ENCODE data around the gene NCAPD3.
A peak's percentile ranks its signal among the peaks of the same experiment; 100 is the strongest.
"Not testable (repeated sequence)": the region's sequence is repeated elsewhere in the genome, so short reads cannot be mapped to it uniquely, and the experiment has no call there.

NCAPD3 gene

GRCh38 chr11:134224710-134225664 is 1.2 kb upstream of the NCAPD3 start:
- H3K9me3 Mint-ChIP-seq, result no peaks in the 10 kb centered on the region

GRCh38 chr11:134223121-134223520 is 646 bp downstream of the NCAPD3 start:
- H3K27me3 Mint-ChIP-seq, result no peaks in the 10 kb centered on the region
- H3K4me3 Mint-ChIP-seq, result peak overlapping the region; percentile 95
- H3K9me3 Mint-ChIP-seq, result no peaks in the 10 kb centered on the region
- H3K36me3 Mint-ChIP-seq (ENCODE audit: low read depth), result peaks cover 63% of the 10 kb centered on the region
- no peak for DNase-seq
- peak overlapping the region; percentile 96 for H3K27ac Mint-ChIP-seq
- peaks cover 68% of the 10 kb centered on the region for H3K4me1 Mint-ChIP-seq (ENCODE audit: low read depth)

More at GRCh38 chr11:134224710-134225664, 1.2 kb upstream of the NCAPD3 start:
- Mint-ChIP-seq H3K36me3 (ENCODE audit: low read depth) (peaks cover 54% of the 10 kb centered on the region), H3K27ac (peak overlapping the region; percentile 85), H3K27me3 (no peaks in the 10 kb centered on the region), H3K4me3 (peak overlapping the region; percentile 95), H3K4me1 (ENCODE audit: low read depth) (peaks cover 74% of the 10 kb centered on the region)
- DNase-seq, result peak; percentile 78

GRCh38 chr11:134216816-134217215 is 7.0 kb downstream of the NCAPD3 start:
- H3K27me3 Mint-ChIP-seq, result no peaks in the 10 kb centered on the region
- H3K4me1 Mint-ChIP-seq (ENCODE audit: low read depth), result peaks cover 55% of the 10 kb centered on the region
- no peaks in the 10 kb centered on the region for H3K9me3 Mint-ChIP-seq
- H3K27ac Mint-ChIP-seq, result no peak overlapping the region
- DNase-seq, result no peak
- no peak overlapping the region for H3K4me3 Mint-ChIP-seq
- H3K36me3 Mint-ChIP-seq (ENCODE audit: low read depth), result peaks cover 88% of the 10 kb centered on the region

GRCh38 chr11:134215836-134216235 is 7.9 kb downstream of the NCAPD3 start:
- DNase-seq, result no peak
- no peaks in the 10 kb centered on the region for H3K9me3 Mint-ChIP-seq
- H3K36me3 Mint-ChIP-seq (ENCODE audit: low read depth), result peaks cover 88% of the 10 kb centered on the region
- H3K27me3 Mint-ChIP-seq, result no peaks in the 10 kb centered on the region
- H3K4me1 Mint-ChIP-seq (ENCODE audit: low read depth), result peaks cover 46% of the 10 kb centered on the region
- H3K4me3 Mint-ChIP-seq, result no peak overlapping the region
- H3K27ac Mint-ChIP-seq, result no peak overlapping the region

GRCh38 chr11:134207538-134208239 is 16.1 kb downstream of the NCAPD3 start:
- peaks cover 1% of the 10 kb centered on the region for H3K4me1 Mint-ChIP-seq (ENCODE audit: low read depth)
- H3K27me3 Mint-ChIP-seq, result no peaks in the 10 kb centered on the region
- no peaks in the 10 kb centered on the region for H3K9me3 Mint-ChIP-seq
- DNase-seq, result peak; percentile 74
- no peak overlapping the region for H3K27ac Mint-ChIP-seq
- no peak overlapping the region for H3K4me3 Mint-ChIP-seq
- peaks cover 97% of the 10 kb centered on the region for H3K36me3 Mint-ChIP-seq (ENCODE audit: low read depth)

- Mint-ChIP-seq H3K27me3 (no peaks in the 10 kb centered on the region), H3K36me3 (ENCODE audit: low read depth) (peaks cover 98% of the 10 kb centered on the region), H3K4me3 (no peak overlapping the region), H3K9me3 (no peaks in the 10 kb centered on the region), H3K4me1 (ENCODE audit: low read depth) (peaks cover 1% of the 10 kb centered on the region), H3K27ac (no peak overlapping the region)
- no peak for DNase-seq
Observed at GRCh38 chr11:134206185-134206584, 17.6 kb downstream of the NCAPD3 start.

- H3K27me3 Mint-ChIP-seq, result no peaks in the 10 kb centered on the region
- DNase-seq, result no peak
- no peak overlapping the region for H3K27ac Mint-ChIP-seq
- no peaks in the 10 kb centered on the region for H3K9me3 Mint-ChIP-seq
- peaks cover 98% of the 10 kb centered on the region for H3K36me3 Mint-ChIP-seq (ENCODE audit: low read depth)
- no peak overlapping the region for H3K4me3 Mint-ChIP-seq
- H3K4me1 Mint-ChIP-seq (ENCODE audit: low read depth), result no peaks in the 10 kb centered on the region
Observed at GRCh38 chr11:134205729-134206128, 18.0 kb downstream of the NCAPD3 start.

- no peak overlapping the region for H3K27ac Mint-ChIP-seq
- peaks cover 96% of the 10 kb centered on the region for H3K36me3 Mint-ChIP-seq (ENCODE audit: low read depth)
- no peaks in the 10 kb centered on the region for H3K9me3 Mint-ChIP-seq
- no peaks in the 10 kb centered on the region for H3K27me3 Mint-ChIP-seq
- no peak for DNase-seq
- H3K4me3 Mint-ChIP-seq, result no peak overlapping the region
- H3K4me1 Mint-ChIP-seq (ENCODE audit: low read depth), result no peaks in the 10 kb centered on the region
Observed at GRCh38 chr11:134202661-134203060, 21.1 kb downstream of the NCAPD3 start.

GRCh38 chr11:134200688-134201087 is 23.1 kb downstream of the NCAPD3 start:
- no peaks in the 10 kb centered on the region for H3K27me3 Mint-ChIP-seq
- H3K4me3 Mint-ChIP-seq, result no peak overlapping the region
- H3K27ac Mint-ChIP-seq, result no peak overlapping the region
- peaks cover 5% of the 10 kb centered on the region for H3K4me1 Mint-ChIP-seq (ENCODE audit: low read depth)
- H3K36me3 Mint-ChIP-seq (ENCODE audit: low read depth), result peaks cover 97% of the 10 kb centered on the region
- DNase-seq, result no peak
- no peaks in the 10 kb centered on the region for H3K9me3 Mint-ChIP-seq

- peaks cover 94% of the 10 kb centered on the region for H3K36me3 Mint-ChIP-seq (ENCODE audit: low read depth)
Observed at GRCh38 chr11:134199531-134199930, 24.2 kb downstream of the NCAPD3 start.

GRCh38 chr11:134196756-134197155 is 27.0 kb downstream of the NCAPD3 start:
- Mint-ChIP-seq H3K9me3 (no peaks in the 10 kb centered on the region), H3K36me3 (ENCODE audit: low read depth) (peaks cover 94% of the 10 kb centered on the region), H3K4me1 (ENCODE audit: low read depth) (peaks cover 5% of the 10 kb centered on the region), H3K4me3 (no peak overlapping the region), H3K27me3 (no peaks in the 10 kb centered on the region), H3K27ac (no peak overlapping the region)
- DNase-seq, result no peak

More at GRCh38 chr11:134199531-134199930, 24.2 kb downstream of the NCAPD3 start:
- Mint-ChIP-seq H3K4me1 (ENCODE audit: low read depth) (peaks cover 5% of the 10 kb centered on the region), H3K27me3 (no peaks in the 10 kb centered on the region), H3K27ac (no peak overlapping the region), H3K4me3 (no peak overlapping the region), H3K9me3 (no peaks in the 10 kb centered on the region)
- no peak for DNase-seq

- not testable (repeated sequence) for H3K9me3 Mint-ChIP-seq; DNase-seq; H3K27ac Mint-ChIP-seq; H3K4me1 Mint-ChIP-seq (ENCODE audit: low read depth); H3K4me3 Mint-ChIP-seq; H3K27me3 Mint-ChIP-seq
- peaks cover 98% of the 10 kb centered on the region for H3K36me3 Mint-ChIP-seq (ENCODE audit: low read depth)
Observed at GRCh38 chr11:134188092-134188491, 35.7 kb downstream of the NCAPD3 start.

GRCh38 chr11:134181707-134182106 is 42.1 kb downstream of the NCAPD3 start:
- Mint-ChIP-seq H3K9me3 (no peaks in the 10 kb centered on the region), H3K4me3 (no peak overlapping the region), H3K4me1 (ENCODE audit: low read depth) (no peaks in the 10 kb centered on the region), H3K36me3 (ENCODE audit: low read depth) (peaks cover 97% of the 10 kb centered on the region), H3K27ac (no peak overlapping the region), H3K27me3 (no peaks in the 10 kb centered on the region)
- no peak for DNase-seq

GRCh38 chr11:134178032-134178674 is 45.6 kb downstream of the NCAPD3 start:
- Mint-ChIP-seq H3K4me3 (no peak overlapping the region), H3K4me1 (ENCODE audit: low read depth) (no peaks in the 10 kb centered on the region), H3K27ac (no peak overlapping the region), H3K9me3 (no peaks in the 10 kb centered on the region), H3K27me3 (no peaks in the 10 kb centered on the region), H3K36me3 (ENCODE audit: low read depth) (peaks cover 98% of the 10 kb centered on the region)
- no peak for DNase-seq
